Measurements from ENCODE around the gene UTS2R. TPM values are rescaled to one million over a fixed set of nuclear protein-coding genes. Genes with fewer than 3 reads are reported as not detected.

Gene UTS2R
- total RNA-seq, 2 experiments from 2014 or later = not detected

GRCh38 chr17:82330322-82331239 lies 41.0 kb upstream of the UTS2R start:
- peaks cover 18% of the 10 kb centered on the region for H3K4me1 Mint-ChIP-seq (ENCODE audit: low read depth)
- no peaks in the 10 kb centered on the region for H3K36me3 Mint-ChIP-seq (ENCODE audit: low read depth)
- H3K27ac Mint-ChIP-seq = no peak overlapping the region
- no peak for DNase-seq
- POLR2A ChIA-PET = interaction anchor here (0.7 to 1.7 kb wide), 4 partner anchors 29 to 48 kb away, joined by 3 to 7 read pairs (median 4); no protein-coding TSS in a partner anchor
- intact Hi-C loops (cut with micrococcal nuclease) = no loop called here
- peaks cover 7% of the 10 kb centered on the region for H3K27me3 Mint-ChIP-seq
- no peaks in the 10 kb centered on the region for H3K9me3 Mint-ChIP-seq
- H3K4me3 Mint-ChIP-seq = no peak overlapping the region
- no peak for ATAC-seq
- CTCF ChIA-PET = interaction anchor here (2.6 kb wide), 1 partner anchor 10 kb away, joined by 8 read pairs; no protein-coding TSS in a partner anchor
- no peak for TF ChIP-seq CTCF (IDR thresholded peaks at IDR 0.05)

- Mint-ChIP-seq H3K27me3 (peaks cover 7% of the 10 kb centered on the region), H3K9me3 (no peaks in the 10 kb centered on the region), H3K27ac (no peak overlapping the region), H3K4me1 (ENCODE audit: low read depth) (peaks cover 22% of the 10 kb centered on the region), H3K36me3 (ENCODE audit: low read depth) (no peaks in the 10 kb centered on the region), H3K4me3 (no peak overlapping the region)
- TF ChIP-seq CTCF (IDR thresholded peaks at IDR 0.05) = no peak
- ATAC-seq (no peak), DNase-seq (no peak)
- ChIA-PET POLR2A (interaction anchor here (0.7 to 2.9 kb wide), 4 partner anchors 10 to 49 kb away, joined by 3 to 14 read pairs (median 6); no protein-coding TSS in a partner anchor), CTCF (interaction anchor here (2.6 kb wide), 1 partner anchor 11 kb away, joined by 8 read pairs; no protein-coding TSS in a partner anchor)
- intact Hi-C loops (cut with micrococcal nuclease) = no loop called here
These were observed 40.1 kb upstream of the UTS2R start for GRCh38 chr17:82331345-82331939.

- no peak for TF ChIP-seq CTCF (IDR thresholded peaks at IDR 0.05)
- CTCF ChIA-PET = interaction anchor here (1.0 to 1.8 kb wide), 6 partner anchors 9 to 206 kb away, joined by 3 to 9 read pairs (median 3); no protein-coding TSS in a partner anchor
- Mint-ChIP-seq H3K36me3 (ENCODE audit: low read depth) (no peaks in the 10 kb centered on the region), H3K4me3 (peak overlapping the region; percentile 63), H3K9me3 (no peaks in the 10 kb centered on the region), H3K4me1 (ENCODE audit: low read depth) (peaks cover 23% of the 10 kb centered on the region), H3K27ac (no peak overlapping the region), H3K27me3 (peaks cover 7% of the 10 kb centered on the region)
- intact Hi-C loops (cut with micrococcal nuclease) = no loop called here
- peak; percentile 32 for ATAC-seq
- peak; percentile 42 for DNase-seq
- POLR2A ChIA-PET = interaction anchor here (0.7 to 2.9 kb wide), 6 partner anchors 11 to 117 kb away, joined by 3 to 14 read pairs (median 5); no protein-coding TSS in a partner anchor
These were observed 38.8 kb upstream of the UTS2R start for GRCh38 chr17:82332669-82333278.

- DNase-seq (no peak), ATAC-seq (peak; percentile 44)
- CTCF ChIA-PET = interaction anchor here (1.0 to 1.8 kb wide), 6 partner anchors 9 to 207 kb away, joined by 3 to 9 read pairs (median 3); no protein-coding TSS in a partner anchor
- Mint-ChIP-seq H3K27ac (no peak within 1 kb of the TSS), H3K36me3 (ENCODE audit: low read depth) (no peaks in the 10 kb centered on the region), H3K4me1 (ENCODE audit: low read depth) (peaks cover 23% of the 10 kb centered on the region), H3K9me3 (no peaks in the 10 kb centered on the region), H3K4me3 (peak within 1 kb of the TSS; percentile 63), H3K27me3 (peaks cover 7% of the 10 kb centered on the region)
- intact Hi-C loops (cut with micrococcal nuclease) = no loop called here
- TF ChIP-seq CTCF (IDR thresholded peaks at IDR 0.05) = no peak
- POLR2A ChIA-PET = interaction anchor here (0.8 to 2.9 kb wide), 7 partner anchors 11 to 116 kb away, joined by 3 to 14 read pairs (median 3); partner anchors contain the start of gene CD7
These were observed 38.0 kb upstream of the UTS2R start, which contains the start of gene SECTM1 for GRCh38 chr17:82333279-82334171. Gene SECTM1 (minus strand): TSS chr17:82333766. CDS start chr17:82327240, 6,526 bp downstream.

All from activated CD8-positive, alpha-beta T cell treated with anti-CD3 and anti-CD28 coated beads for 36 hours (primary cell).